Liver (tissue), 3 donors: ENCODE results near the gene COL15A1.

Experiments
- ATF3 ChIP-seq: IDR thresholded peaks from 2 replicates; pipeline ENCODE4 v1.6.1; 2016; ENCODE audit warnings: antibody characterized with exemption
- CTCF ChIP-seq: fragments of 150-350 bp; IDR thresholded peaks from 2 replicates; pipeline ENCODE4 v1.5.1; 2017; ENCODE audit warnings: improper control_type of control experiment, low read depth, low read length; ENCODE audit not compliant: missing input control
- FOXA1 ChIP-seq: IDR thresholded peaks from 2 replicates; pipeline ENCODE4 v1.6.1; 2016; ENCODE audit warnings: antibody characterized with exemption
- GABPA ChIP-seq, 2 donors: IDR thresholded peaks in 1 of 2; conservative IDR thresholded peaks in 1 of 2; 2 replicates each; pipeline ENCODE4 v1.6.1; 2016; ENCODE audit warnings: antibody characterized with exemption in 2 of 2, mild to moderate bottlenecking in 1 of 2, moderate library complexity in 1 of 2
- JUND ChIP-seq, 2 donors: IDR thresholded peaks; 2 replicates each; pipeline ENCODE4 v1.6.1; 2016; ENCODE audit warnings: antibody characterized with exemption in 2 of 2
- MAX ChIP-seq: IDR thresholded peaks from 2 replicates; pipeline ENCODE4 v1.6.1; 2016; ENCODE audit warnings: antibody characterized with exemption
- RAD21 ChIP-seq, 2 donors: IDR thresholded peaks; 2 replicates each; pipeline ENCODE4 v1.6.1; 2016; ENCODE audit warnings: antibody characterized with exemption in 2 of 2, mild to moderate bottlenecking in 2 of 2
- REST ChIP-seq: IDR thresholded peaks from 2 replicates; pipeline ENCODE4 v1.6.1; 2016; ENCODE audit warnings: antibody characterized with exemption, mild to moderate bottlenecking
- RXRA ChIP-seq, 2 donors: IDR thresholded peaks; 2 replicates each; pipeline ENCODE4 v1.6.1; 2017 to 2018; ENCODE audit warnings: antibody characterized with exemption in 2 of 2, mild to moderate bottlenecking in 1 of 2
- SP1 ChIP-seq: IDR thresholded peaks from 2 replicates; pipeline ENCODE4 v1.6.1; 2018; ENCODE audit warnings: antibody characterized with exemption, mild to moderate bottlenecking
- TAF1 ChIP-seq: conservative IDR thresholded peaks from 2 replicates; pipeline ENCODE4 v1.6.1; 2016; ENCODE audit warnings: antibody characterized with exemption, mild to moderate bottlenecking
- YY1 ChIP-seq: IDR thresholded peaks from 2 replicates; pipeline ENCODE4 v1.6.1; 2016; ENCODE audit warnings: antibody characterized with exemption, mild to moderate bottlenecking
- ZBTB33 ChIP-seq: IDR thresholded peaks from 2 replicates; pipeline ENCODE4 v1.6.1; 2016; ENCODE audit warnings: antibody characterized with exemption
- donor health status: healthy.
- donor health status: healthy.

- TF ChIP-seq CTCF = no peak
- TF ChIP-seq RAD21 (IDR thresholded peaks at IDR 0.05) = no peak
- TF ChIP-seq ZBTB33 = no peak
- no peak for TF ChIP-seq GABPA (IDR thresholded peaks at IDR 0.05 in 1 of 2, conservative IDR thresholded peaks at IDR 0.05 in 1 of 2)
- no peak for TF ChIP-seq JUND (IDR thresholded peaks at IDR 0.05)
- no peak for TF ChIP-seq ATF3
- no peak for TF ChIP-seq SP1
- TF ChIP-seq YY1 = no peak
- no peak for TF ChIP-seq FOXA1
- TF ChIP-seq REST = no peak
- TF ChIP-seq TAF1 = no peak
- no peak for TF ChIP-seq MAX
- TF ChIP-seq RXRA (IDR thresholded peaks at IDR 0.05) = no peak
These were observed 6.6 kb downstream of the COL15A1 start for GRCh38 chr9:98950262-98950661.
